Transverse colon (tissue), 4 donors: ENCODE measurements around the gene CRKL. TPM values are rescaled to one million over a fixed set of nuclear protein-coding genes. Genes with fewer than 3 reads are reported as not detected.

Experiments used
- DNase-seq: peaks from one replicate; pipeline ENCODE4 v3.0.0-alpha.2; 2019
- H3K27ac ChIP-seq, 4 donors: fragments of 200-600 bp; sonication (generic); 2 replicates each; pipeline ENCODE4 v1.5.1; 2016 to 2018; ENCODE audit warnings: inconsistent platforms in 4 of 4
- H3K27me3 ChIP-seq: fragments of 200-600 bp; sonication (generic); 2 replicates; pipeline ENCODE4 v1.5.1; 2017; ENCODE audit warnings: inconsistent platforms
- H3K36me3 ChIP-seq, 4 donors: fragments of 200-600 bp; sonication (generic); 2 replicates each; pipeline ENCODE4 v1.5.1; 2017 to 2019; ENCODE audit warnings: inconsistent platforms in 4 of 4
- H3K4me1 ChIP-seq, 4 donors: fragments of 200-600 bp; sonication (generic); 2 replicates each; pipeline ENCODE4 v1.5.1; 2017 to 2020; ENCODE audit warnings: inconsistent platforms in 4 of 4
- H3K4me3 ChIP-seq, 4 donors: fragments of 200-600 bp; sonication (generic); 1 replicate in 1 of 4; 2 replicates in 3 of 4; pipeline versions ENCODE4 v1.5.1 to v1.6.1; 2017 to 2019; ENCODE audit warnings: inconsistent platforms in 4 of 4
- H3K9me3 ChIP-seq, 2 donors: fragments of 200-600 bp; sonication (generic); 2 replicates each; pipeline ENCODE4 v1.5.1; 2017 to 2019; ENCODE audit warnings: inconsistent platforms in 2 of 2
- EP300 ChIP-seq: sonication (generic); formaldehyde crosslinking; IDR thresholded peaks from one replicate; pipeline ENCODE4 v1.6.1; 2017; ENCODE audit warnings: antibody characterized with exemption, low read depth
- POLR2A ChIP-seq: fragments of 450-650 bp; IDR thresholded peaks from one replicate; pipeline ENCODE4 v1.6.1; 2016; ENCODE audit warnings: antibody characterized with exemption, mild to moderate bottlenecking, moderate library complexity
- POLR2AphosphoS5 ChIP-seq, 3 donors: sonication (generic); formaldehyde crosslinking; IDR thresholded peaks; one replicate each; pipeline ENCODE4 v1.6.1; 2016; ENCODE audit warnings: antibody characterized with exemption in 3 of 3
- WGBS, 2 donors: methylation state at CpG; one replicate each; pipeline ENCODE4 v1.1.5; 2018; ENCODE audit warnings: low coverage in 1 of 2; 5-methylcytosine and 5-hydroxymethylcytosine counted together
- in situ Hi-C, 4 donors: fragments of 200-750 bp; cut with MboI; loops; one replicate each; pipeline versions ENCODE4 v1.15.0 to v1.15.1; 2017; ENCODE audit warnings: low sequenced_read_pairs in 3 of 4, low pct_ligation_motif_present in 1 of 4, low pct_unique_long_range_greater_than_20kb in 1 of 4
- intact Hi-C: fragments of 100-400 bp; cut with DNase I; formaldehyde crosslinking; loops from one replicate; pipeline ENCODE4 v1.15.1; 2023; ENCODE audit warnings: low total_unique reads
- total RNA-seq, 4 donors: library from RNA; depleted of rRNA; stranded (reverse); fragments of >200 nt; gene quantifications; one replicate each; pipeline ENCODE4 v1.1.0, GENCODE V29; 2016
- TF ChIP-seq, protein P1 (sequence below), 5 experiments: fragments of 200-600 bp in 3 of 5; fragments of 450-650 bp in 2 of 5; sonication (generic) in 3 of 5; IDR thresholded peaks; 1 replicate in 2 of 5; 2 replicates in 3 of 5; pipeline ENCODE4 v1.5.1; 2016 to 2017; ENCODE audit warnings: antibody characterized with exemption in 5 of 5, inconsistent platforms in 3 of 5, mild to moderate bottlenecking in 2 of 5, moderate library complexity in 1 of 5

CRKL gene
- total RNA-seq, 4 donors from 2014 or later = 37.0 to 56.7 (median 48.6) TPM

DNA sequence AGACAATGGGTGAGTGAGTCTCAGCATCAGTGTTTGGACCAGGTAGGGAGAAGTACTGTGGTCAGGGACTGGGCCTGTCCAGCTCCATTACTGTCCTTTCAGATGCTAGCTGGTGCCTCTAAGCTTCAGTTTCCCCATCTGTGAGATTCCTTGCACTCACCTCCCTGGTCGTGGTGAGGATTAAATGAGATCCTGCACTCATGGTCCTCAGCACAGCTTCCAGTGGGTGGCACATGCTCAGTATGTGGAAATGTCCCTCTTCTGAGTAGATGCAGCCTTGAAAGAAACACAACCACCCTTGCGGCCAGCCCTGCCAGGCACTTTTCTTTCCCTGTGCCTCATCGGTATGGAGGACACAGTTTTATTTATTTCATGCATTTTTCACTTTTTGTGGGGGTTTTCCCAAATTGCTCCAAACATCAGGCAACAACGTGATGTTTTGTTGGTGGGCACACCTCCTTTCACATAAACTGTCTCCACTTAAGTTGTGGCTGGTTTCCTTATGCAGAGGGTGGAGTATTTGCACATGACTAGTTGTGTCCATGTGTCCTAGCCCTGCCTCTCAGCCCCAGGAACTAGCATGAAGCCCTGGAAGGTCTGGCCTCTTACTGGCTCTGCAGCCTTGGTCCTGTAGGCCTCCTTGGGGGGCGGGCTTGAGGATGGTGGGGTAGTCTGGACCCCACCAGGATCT lies 66.0 kb downstream of the CRKL start:
- intact Hi-C loops (no loop called here), in situ Hi-C loops (no loop called here)
- H3K36me3 ChIP-seq = peaks cover 0 to 9% (median 0%) of the 10 kb centered on the region in 4 donors
- peak overlapping the region in 3 of 4 donors; percentile 85 to 94 (median 90) for H3K27ac ChIP-seq
- H3K9me3 ChIP-seq = no peaks in the 10 kb centered on the region
- no peak for TF ChIP-seq EP300
- no peak for TF ChIP-seq POLR2A
- TF ChIP-seq, protein P1, sequence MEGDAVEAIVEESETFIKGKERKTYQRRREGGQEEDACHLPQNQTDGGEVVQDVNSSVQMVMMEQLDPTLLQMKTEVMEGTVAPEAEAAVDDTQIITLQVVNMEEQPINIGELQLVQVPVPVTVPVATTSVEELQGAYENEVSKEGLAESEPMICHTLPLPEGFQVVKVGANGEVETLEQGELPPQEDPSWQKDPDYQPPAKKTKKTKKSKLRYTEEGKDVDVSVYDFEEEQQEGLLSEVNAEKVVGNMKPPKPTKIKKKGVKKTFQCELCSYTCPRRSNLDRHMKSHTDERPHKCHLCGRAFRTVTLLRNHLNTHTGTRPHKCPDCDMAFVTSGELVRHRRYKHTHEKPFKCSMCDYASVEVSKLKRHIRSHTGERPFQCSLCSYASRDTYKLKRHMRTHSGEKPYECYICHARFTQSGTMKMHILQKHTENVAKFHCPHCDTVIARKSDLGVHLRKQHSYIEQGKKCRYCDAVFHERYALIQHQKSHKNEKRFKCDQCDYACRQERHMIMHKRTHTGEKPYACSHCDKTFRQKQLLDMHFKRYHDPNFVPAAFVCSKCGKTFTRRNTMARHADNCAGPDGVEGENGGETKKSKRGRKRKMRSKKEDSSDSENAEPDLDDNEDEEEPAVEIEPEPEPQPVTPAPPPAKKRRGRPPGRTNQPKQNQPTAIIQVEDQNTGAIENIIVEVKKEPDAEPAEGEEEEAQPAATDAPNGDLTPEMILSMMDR (IDR thresholded peaks at IDR 0.05) = no peak
- TF ChIP-seq POLR2AphosphoS5 (IDR thresholded peaks at IDR 0.05) = no peak
- DNase-seq = no peak
- peak overlapping the region in 3 of 4 donors; percentile 58 to 73 (median 59) for H3K4me3 ChIP-seq
- H3K27me3 ChIP-seq = no peaks in the 10 kb centered on the region
- peaks cover 17 to 38% (median 30%) of the 10 kb centered on the region in 4 donors for H3K4me1 ChIP-seq
- 62% methylated on average over 4 of the region's 5 CpGs; no CpG with 5 or more reads in 1 of the 2 donors for WGBS, 2 donors

- no peak overlapping the region for H3K4me3 ChIP-seq
- peaks cover 0 to 9% (median 0%) of the 10 kb centered on the region in 4 donors for H3K36me3 ChIP-seq
- TF ChIP-seq POLR2A = no peak
- no peak for TF ChIP-seq EP300
- TF ChIP-seq, protein P1 (IDR thresholded peaks at IDR 0.05) = no peak
- TF ChIP-seq POLR2AphosphoS5 (IDR thresholded peaks at IDR 0.05) = no peak
- intact Hi-C loops (no loop called here), in situ Hi-C loops (no loop called here)
- no peak for DNase-seq
- WGBS, 2 donors = 99% methylated on average over 7 of the region's 7 CpGs; no CpG with 5 or more reads in 1 of the 2 donors
- no peaks in the 10 kb centered on the region for H3K9me3 ChIP-seq
- peaks cover 17 to 24% (median 20%) of the 10 kb centered on the region in 4 donors for H3K4me1 ChIP-seq
- H3K27me3 ChIP-seq = no peaks in the 10 kb centered on the region
- no peak overlapping the region for H3K27ac ChIP-seq
Observed at GRCh38 chr22:20985720-20986119, 68.5 kb downstream of the CRKL start.

GRCh38 chr22:20986365-20986764 lies 69.2 kb downstream of the CRKL start:
- H3K4me1 ChIP-seq = peaks cover 10 to 18% (median 14%) of the 10 kb centered on the region in 4 donors
- 97 to 100% methylated on average over 1 of the region's 1 CpG for WGBS, 2 donors
- peaks cover 0 to 9% (median 0%) of the 10 kb centered on the region in 4 donors for H3K36me3 ChIP-seq
- no peaks in the 10 kb centered on the region for H3K9me3 ChIP-seq
- H3K27me3 ChIP-seq = no peaks in the 10 kb centered on the region
- in situ Hi-C loops = no loop called here
- intact Hi-C loops = no loop called here
- TF ChIP-seq, protein P1 (IDR thresholded peaks at IDR 0.05) = no peak
- TF ChIP-seq POLR2AphosphoS5 (IDR thresholded peaks at IDR 0.05) (no peak), EP300 (no peak), POLR2A (no peak)
- no peak overlapping the region for H3K27ac ChIP-seq
- no peak for DNase-seq
- H3K4me3 ChIP-seq = no peak overlapping the region

GRCh38 chr22:20987375-20987774 lies 70.2 kb downstream of the CRKL start:
- WGBS, 2 donors = 76 to 93% methylated on average over 3 to 14 of the region's 14 CpGs
- Histone ChIP-seq H3K27me3 (no peaks in the 10 kb centered on the region), H3K36me3 (peaks cover 0 to 17% (median 0%) of the 10 kb centered on the region in 4 donors), H3K27ac (no peak overlapping the region), H3K4me1 (peaks cover 8 to 15% (median 11%) of the 10 kb centered on the region in 4 donors), H3K9me3 (no peaks in the 10 kb centered on the region), H3K4me3 (no peak overlapping the region)
- intact Hi-C loops (no loop called here), in situ Hi-C loops (no loop called here)
- TF ChIP-seq POLR2AphosphoS5 (IDR thresholded peaks at IDR 0.05) (no peak), EP300 (no peak), POLR2A (no peak)
- TF ChIP-seq, protein P1 (IDR thresholded peaks at IDR 0.05) = no peak
- DNase-seq = no peak
